Right atrium auricular region (tissue), 2 donors: ENCODE data around the gene RBM26. TPM values are rescaled to one million over a fixed set of nuclear protein-coding genes. Genes with fewer than 3 reads are reported as not detected.

Source experiments
- DNase-seq: peaks from one replicate; pipeline ENCODE4 v3.0.0-alpha.2; 2019; ENCODE audit warnings: low spot score
- H3K27ac ChIP-seq, 2 donors: fragments of 200-600 bp; sonication (generic); 1 replicate in 1 of 2; 2 replicates in 1 of 2; pipeline ENCODE4 v1.5.1; 2016 to 2019
- H3K27me3 ChIP-seq, 2 donors: fragments of 200-600 bp; sonication (generic); one replicate each; pipeline versions ENCODE4 v1.5.1 to v1.6.0; 2017 to 2019
- H3K36me3 ChIP-seq: fragments of 200-600 bp; sonication (generic); one replicate; pipeline ENCODE4 v1.5.1; 2016
- H3K4me1 ChIP-seq, 2 donors: fragments of 200-600 bp; sonication (generic); one replicate each; pipeline versions ENCODE4 v1.5.1 to v1.6.0; 2017 to 2019
- H3K4me3 ChIP-seq, 2 donors: fragments of 200-600 bp; sonication (generic); 1 replicate in 1 of 2; 2 replicates in 1 of 2; pipeline ENCODE4 v1.5.1; 2017 to 2019; ENCODE audit warnings: mild to moderate bottlenecking in 1 of 2, moderate library complexity in 1 of 2
- H3K9me3 ChIP-seq, 2 donors: fragments of 200-600 bp; sonication (generic); one replicate each; pipeline ENCODE4 v1.5.1; 2019
- total RNA-seq, 2 donors: library from RNA; depleted of rRNA; stranded (reverse); fragments of >200 nt; gene quantifications; one replicate each; pipeline ENCODE4 v1.1.0, GENCODE V29; 2016
- TF ChIP-seq, protein P1 (sequence below), 2 donors: fragments of 200-600 bp; sonication (generic); IDR thresholded peaks; one replicate each; pipeline ENCODE4 v1.5.1; 2019; ENCODE audit warnings: antibody characterized with exemption in 2 of 2

RBM26 gene
- total RNA-seq, 2 donors from 2014 or later: 19.0 to 19.1 TPM

DNA sequence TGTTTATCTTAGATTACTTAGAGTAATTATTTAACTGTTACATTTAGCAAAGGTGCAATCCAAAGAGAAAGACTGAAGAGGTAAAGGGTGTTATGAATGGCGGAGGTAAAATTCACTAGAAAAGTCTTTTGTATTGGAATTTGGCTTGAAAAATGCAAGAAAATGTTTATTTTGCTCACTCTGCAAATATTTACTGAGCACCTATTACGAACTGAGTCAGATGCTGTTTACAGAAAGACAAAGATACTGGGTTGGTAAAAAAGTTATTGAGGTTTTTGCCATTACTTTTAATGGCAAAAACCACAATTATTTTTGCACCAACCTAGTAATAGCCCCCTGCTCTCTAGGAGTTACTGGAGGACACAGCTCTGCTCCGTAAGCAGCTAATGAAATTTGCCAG, 135.2 kb downstream of the RBM26 start:
- no peaks in the 10 kb centered on the region for H3K4me1 ChIP-seq
- no peak overlapping the region for H3K27ac ChIP-seq
- no peaks in the 10 kb centered on the region for H3K36me3 ChIP-seq
- no peaks in the 10 kb centered on the region for H3K27me3 ChIP-seq
- no peak for DNase-seq
- TF ChIP-seq, protein P1, sequence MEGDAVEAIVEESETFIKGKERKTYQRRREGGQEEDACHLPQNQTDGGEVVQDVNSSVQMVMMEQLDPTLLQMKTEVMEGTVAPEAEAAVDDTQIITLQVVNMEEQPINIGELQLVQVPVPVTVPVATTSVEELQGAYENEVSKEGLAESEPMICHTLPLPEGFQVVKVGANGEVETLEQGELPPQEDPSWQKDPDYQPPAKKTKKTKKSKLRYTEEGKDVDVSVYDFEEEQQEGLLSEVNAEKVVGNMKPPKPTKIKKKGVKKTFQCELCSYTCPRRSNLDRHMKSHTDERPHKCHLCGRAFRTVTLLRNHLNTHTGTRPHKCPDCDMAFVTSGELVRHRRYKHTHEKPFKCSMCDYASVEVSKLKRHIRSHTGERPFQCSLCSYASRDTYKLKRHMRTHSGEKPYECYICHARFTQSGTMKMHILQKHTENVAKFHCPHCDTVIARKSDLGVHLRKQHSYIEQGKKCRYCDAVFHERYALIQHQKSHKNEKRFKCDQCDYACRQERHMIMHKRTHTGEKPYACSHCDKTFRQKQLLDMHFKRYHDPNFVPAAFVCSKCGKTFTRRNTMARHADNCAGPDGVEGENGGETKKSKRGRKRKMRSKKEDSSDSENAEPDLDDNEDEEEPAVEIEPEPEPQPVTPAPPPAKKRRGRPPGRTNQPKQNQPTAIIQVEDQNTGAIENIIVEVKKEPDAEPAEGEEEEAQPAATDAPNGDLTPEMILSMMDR (IDR thresholded peaks at IDR 0.05): no peak
- H3K9me3 ChIP-seq: peaks cover 0 to 5% of the 10 kb centered on the region in 2 donors
- no peak overlapping the region for H3K4me3 ChIP-seq

Other genes with a start within 250 kb of the RBM26 start
- gene NDFIP2, start 74.9 kb upstream of the RBM26 start, total RNA-seq: 10 to 100 TPM; 27.8 to 29.0 TPM